Neuronal stem cell (in vitro differentiated cells): Measurements from ENCODE around the gene SORCS2.
A peak's percentile ranks its signal among the peaks of the same experiment; 100 is the strongest.

Experiments
- DNase-seq: peaks from one replicate; pipeline ENCODE4 v3.0.0-alpha.2; 2013; ENCODE audit warnings: low spot score
- H2AFZ ChIP-seq: one replicate; pipeline ENCODE4 v1.6.1; 2013; ENCODE audit warnings: mild to moderate bottlenecking, low read length, inconsistent platforms
- H2AK5ac ChIP-seq: 2 replicates; pipeline ENCODE4 v1.6.1; 2013; ENCODE audit warnings: low read depth, mild to moderate bottlenecking, inconsistent platforms, low read length, moderate library complexity, mixed read lengths
- H2BK120ac ChIP-seq: 2 replicates; pipeline ENCODE4 v1.6.1; 2013; ENCODE audit warnings: low read depth, mild to moderate bottlenecking, inconsistent platforms, low read length, moderate library complexity, mixed read lengths
- H2BK12ac ChIP-seq: one replicate; pipeline ENCODE4 v1.6.1; 2013; ENCODE audit warnings: low read length, inconsistent platforms
- H2BK15ac ChIP-seq: 2 replicates; pipeline ENCODE4 v1.6.1; 2013; ENCODE audit warnings: mild to moderate bottlenecking, low read length, inconsistent platforms, mixed read lengths
- H2BK5ac ChIP-seq: one replicate; pipeline ENCODE4 v1.6.1; 2013; ENCODE audit warnings: inconsistent platforms, mild to moderate bottlenecking, low read length, moderate library complexity
- H3K14ac ChIP-seq: one replicate; pipeline ENCODE4 v1.6.1; 2013; ENCODE audit warnings: low read length, inconsistent platforms
- H3K18ac ChIP-seq: 2 replicates; pipeline ENCODE4 v1.6.1; 2013; ENCODE audit warnings: low read length, inconsistent platforms
- H3K23ac ChIP-seq: 2 replicates; pipeline ENCODE4 v1.6.1; 2013; ENCODE audit warnings: low read depth, mild to moderate bottlenecking, mixed read lengths, low read length, inconsistent platforms; ENCODE audit not compliant: poor library complexity
- H3K27ac ChIP-seq: replicated peaks from 3 replicates; pipeline ENCODE4 v1.5.1; 2013; ENCODE audit warnings: low read length, inconsistent platforms
- H3K27me3 ChIP-seq, 3 experiments: 2 replicates each; pipeline ENCODE4 v1.6.1; 2013; ENCODE audit warnings: low read length in 3 of 3, mild to moderate bottlenecking in 2 of 3, inconsistent platforms in 1 of 3, low read depth in 1 of 3, mixed read lengths in 1 of 3, moderate library complexity in 1 of 3; ENCODE audit not compliant: control insufficient read depth in 3 of 3, insufficient read depth in 3 of 3
- H3K36me3 ChIP-seq, 2 donors: replicated peaks in 1 of 2; 2 replicates each; pipeline ENCODE4 v1.6.1; 2013; ENCODE audit warnings: low read length in 2 of 2; ENCODE audit not compliant: control insufficient read depth in 2 of 2, insufficient read depth in 2 of 2
- H3K4ac ChIP-seq: 2 replicates; pipeline ENCODE4 v1.6.1; 2013; ENCODE audit warnings: inconsistent platforms, mild to moderate bottlenecking, low read length, moderate library complexity
- H3K4me1 ChIP-seq, 2 donors: 1 replicate in 1 of 2; 2 replicates in 1 of 2; pipeline ENCODE4 v1.6.1; 2013; ENCODE audit warnings: low read length in 2 of 2, low read depth in 1 of 2; ENCODE audit not compliant: control insufficient read depth in 2 of 2, insufficient read depth in 1 of 2
- H3K4me2 ChIP-seq: one replicate; pipeline ENCODE4 v1.6.1; 2013; ENCODE audit warnings: mild to moderate bottlenecking, low read length, inconsistent platforms; ENCODE audit not compliant: insufficient read depth, poor library complexity, severe bottlenecking
- H3K4me3 ChIP-seq, 2 donors: 2 replicates each; pipeline ENCODE4 v1.5.1; 2013; ENCODE audit warnings: low read length in 2 of 2, mild to moderate bottlenecking in 2 of 2, inconsistent platforms in 1 of 2, moderate library complexity in 1 of 2
- H3K79me1 ChIP-seq: one replicate; pipeline ENCODE4 v1.6.1; 2013; ENCODE audit warnings: low read depth, mild to moderate bottlenecking, inconsistent platforms, low read length, moderate library complexity
- H3K9ac ChIP-seq: one replicate; pipeline ENCODE4 v1.6.1; 2013; ENCODE audit warnings: mild to moderate bottlenecking, low read depth, low read length, inconsistent platforms; ENCODE audit not compliant: poor library complexity
- H3K9me3 ChIP-seq, 2 donors: replicated peaks in 1 of 2; 2 replicates each; pipeline versions ENCODE3 to v1.6.1; 2013; ENCODE audit warnings: low read length in 2 of 2, mild to moderate bottlenecking in 2 of 2, inconsistent platforms in 1 of 2, low read depth in 1 of 2, mixed read lengths in 1 of 2, moderate library complexity in 1 of 2; ENCODE audit not compliant: control insufficient read depth in 2 of 2, insufficient read depth in 1 of 2
- H4K8ac ChIP-seq: one replicate; pipeline ENCODE4 v1.6.1; 2013; ENCODE audit warnings: low read depth, mild to moderate bottlenecking, inconsistent platforms, low read length, moderate library complexity
- H4K91ac ChIP-seq: one replicate; pipeline ENCODE4 v1.6.1; 2013; ENCODE audit warnings: low read length, low read depth, mild to moderate bottlenecking, inconsistent platforms; ENCODE audit not compliant: poor library complexity
- WGBS, 2 donors: extraction: QIAGEN DNeasy Blood & Tissue Kit; methylation state at CpG; one replicate each; pipeline ENCODE4 v1.1.7; 2013; ENCODE audit warnings: missing lambda C conversion rate in 2 of 2, mixed read lengths in 1 of 2; ENCODE audit not compliant: insufficient read length in 2 of 2, insufficient replicate concordance in 1 of 2; ENCODE audit errors: extremely low coverage in 2 of 2; 5-methylcytosine and 5-hydroxymethylcytosine counted together

Gene SORCS2

GRCh38 chr4:7240306-7240705 is 48.0 kb downstream of the SORCS2 start:
- peaks cover 0 to 8% (median 0%) of the 10 kb centered on the region in 3 experiments for H3K27me3 ChIP-seq
- H4K8ac ChIP-seq = no peak overlapping the region
- no peak overlapping the region for H2AFZ ChIP-seq
- no peak overlapping the region for H2BK12ac ChIP-seq
- no peak overlapping the region for H3K4me3 ChIP-seq
- no peak overlapping the region for H3K14ac ChIP-seq
- no peak overlapping the region for H3K23ac ChIP-seq
- peak overlapping the region; percentile 78 for H3K18ac ChIP-seq
- H2BK5ac ChIP-seq = no peak overlapping the region
- no peaks in the 10 kb centered on the region for H3K36me3 ChIP-seq
- DNase-seq = no peak
- H3K9me3 ChIP-seq = peaks cover 0 to 11% of the 10 kb centered on the region in 2 donors
- no peak overlapping the region for H2BK120ac ChIP-seq
- no peak overlapping the region for H3K4ac ChIP-seq
- no peak overlapping the region for H3K4me2 ChIP-seq
- H3K9ac ChIP-seq = no peak overlapping the region
- peaks cover 0 to 9% of the 10 kb centered on the region in 2 donors for H3K4me1 ChIP-seq
- peaks cover 2% of the 10 kb centered on the region for H3K79me1 ChIP-seq
- H3K27ac ChIP-seq = no peak overlapping the region
- WGBS, 2 donors = no CpG with 5 or more reads among the region's 12 CpGs
- H2AK5ac ChIP-seq = no peak overlapping the region
- H2BK15ac ChIP-seq = no peak overlapping the region
- H4K91ac ChIP-seq = no peak overlapping the region

- no peak for DNase-seq
- H2BK12ac ChIP-seq = peak overlapping the region; percentile 1
- peaks cover 0 to 9% of the 10 kb centered on the region in 2 donors for H3K4me1 ChIP-seq
- no peak overlapping the region for H4K91ac ChIP-seq
- H3K23ac ChIP-seq = no peak overlapping the region
- peak overlapping the region; percentile 5 for H3K9ac ChIP-seq
- H2BK120ac ChIP-seq = no peak overlapping the region
- H3K18ac ChIP-seq = peak overlapping the region; percentile 1
- H3K36me3 ChIP-seq = no peaks in the 10 kb centered on the region
- no peak overlapping the region for H3K4me3 ChIP-seq
- WGBS, 2 donors = no CpG with 5 or more reads among the region's 18 CpGs
- peaks cover 0 to 8% (median 0%) of the 10 kb centered on the region in 3 experiments for H3K27me3 ChIP-seq
- peak overlapping the region; percentile 4 for H2BK5ac ChIP-seq
- H3K4me2 ChIP-seq = no peak overlapping the region
- H2BK15ac ChIP-seq = no peak overlapping the region
- H2AFZ ChIP-seq = no peak overlapping the region
- H2AK5ac ChIP-seq = peak overlapping the region; percentile 92
- H3K79me1 ChIP-seq = peaks cover 2% of the 10 kb centered on the region
- peak overlapping the region; percentile 42 for H3K14ac ChIP-seq
- no peak overlapping the region for H4K8ac ChIP-seq
- H3K4ac ChIP-seq = no peak overlapping the region
- H3K9me3 ChIP-seq = peaks cover 0 to 11% of the 10 kb centered on the region in 2 donors
- no peak overlapping the region for H3K27ac ChIP-seq
Measured at GRCh38 chr4:7241597-7242125, 49.3 kb downstream of the SORCS2 start.

GRCh38 chr4:7242766-7243165 is 50.4 kb downstream of the SORCS2 start:
- no peak overlapping the region for H3K4me2 ChIP-seq
- no peak overlapping the region for H2BK120ac ChIP-seq
- peaks cover 2% of the 10 kb centered on the region for H3K79me1 ChIP-seq
- no peak overlapping the region for H4K91ac ChIP-seq
- H2BK15ac ChIP-seq = peak overlapping the region; percentile 45
- peak overlapping the region; percentile 37 for H2AK5ac ChIP-seq
- peaks cover 0 to 8% (median 0%) of the 10 kb centered on the region in 3 experiments for H3K27me3 ChIP-seq
- peak overlapping the region; percentile 16 for H3K18ac ChIP-seq
- no peaks in the 10 kb centered on the region for H3K36me3 ChIP-seq
- peaks cover 0 to 9% of the 10 kb centered on the region in 2 donors for H3K4me1 ChIP-seq
- H3K9ac ChIP-seq = no peak overlapping the region
- no peak overlapping the region for H4K8ac ChIP-seq
- no peak for DNase-seq
- H3K23ac ChIP-seq = no peak overlapping the region
- H3K9me3 ChIP-seq = peaks cover 0 to 11% of the 10 kb centered on the region in 2 donors
- no peak overlapping the region for H3K4ac ChIP-seq
- H3K14ac ChIP-seq = no peak overlapping the region
- no CpG with 5 or more reads among the region's 13 CpGs for WGBS, 2 donors
- no peak overlapping the region for H3K27ac ChIP-seq
- H3K4me3 ChIP-seq = no peak overlapping the region
- no peak overlapping the region for H2BK5ac ChIP-seq
- no peak overlapping the region for H2BK12ac ChIP-seq
- no peak overlapping the region for H2AFZ ChIP-seq

GRCh38 chr4:7243609-7244330 is 51.4 kb downstream of the SORCS2 start:
- H3K27ac ChIP-seq = no peak overlapping the region
- no peak overlapping the region for H4K91ac ChIP-seq
- no peak overlapping the region for H3K4ac ChIP-seq
- peaks cover 0 to 9% of the 10 kb centered on the region in 2 donors for H3K4me1 ChIP-seq
- no peak overlapping the region for H3K4me2 ChIP-seq
- H3K18ac ChIP-seq = peak overlapping the region; percentile 24
- peak overlapping the region; percentile 21 for H2BK15ac ChIP-seq
- WGBS, 2 donors = no CpG with 5 or more reads among the region's 21 CpGs
- H2BK120ac ChIP-seq = no peak overlapping the region
- H3K9ac ChIP-seq = no peak overlapping the region
- H4K8ac ChIP-seq = no peak overlapping the region
- H2BK12ac ChIP-seq = no peak overlapping the region
- H3K9me3 ChIP-seq = peaks cover 0 to 7% of the 10 kb centered on the region in 2 donors
- no peak overlapping the region for H2AFZ ChIP-seq
- no peak overlapping the region for H3K23ac ChIP-seq
- H3K14ac ChIP-seq = peak overlapping the region; percentile 85
- H3K27me3 ChIP-seq = peaks cover 0 to 8% (median 0%) of the 10 kb centered on the region in 3 experiments
- no peaks in the 10 kb centered on the region for H3K36me3 ChIP-seq
- peak overlapping the region; percentile 6 for H2AK5ac ChIP-seq
- no peak overlapping the region for H3K4me3 ChIP-seq
- no peak overlapping the region for H2BK5ac ChIP-seq
- peaks cover 2% of the 10 kb centered on the region for H3K79me1 ChIP-seq
- DNase-seq = no peak
